ENCODE measurements around the gene TBC1D8. TPM values are rescaled to one million over a fixed set of nuclear protein-coding genes. Genes with fewer than 3 reads are reported as not detected.

Gene TBC1D8
- total and polyA plus RNA-seq, 12 donors = 7.6 to 17.2 (median 10.8) TPM

GRCh38 chr2:100976645-100977391 is 174.4 kb downstream of the TBC1D8 start:
- no peaks in the 10 kb centered on the region for H3K36me3 ChIP-seq (replicated peaks in 1 of 2)
- no peak for DNase-seq
- no peaks in the 10 kb centered on the region for H3K4me1 ChIP-seq (replicated peaks in 1 of 2)
- no peak overlapping the region for H3K27ac ChIP-seq
- no peak overlapping the region for H3K4me3 ChIP-seq
- no peaks in the 10 kb centered on the region for H3K27me3 ChIP-seq
- no peak for TF ChIP-seq CTCF (IDR thresholded peaks at IDR 0.05)
- TF ChIP-seq POLR2A (IDR thresholded peaks at IDR 0.05) = no peak
- no peaks in the 10 kb centered on the region for H3K9me3 ChIP-seq (replicated peaks in 1 of 3)
- intact Hi-C loops (cut with DNase I) = loop anchor here (10.0 kb wide), 2 partner anchors 82 to 152 kb away; partner anchors contain the start of gene NPAS2 (in 1 of the 2)
- 86 to 92% (median 89%) methylated on average over 18 to 19 of the region's 19 CpGs for WGBS, 4 donors

- no peak overlapping the region for H3K27ac ChIP-seq
- DNase-seq = no peak
- no peak for TF ChIP-seq POLR2A (IDR thresholded peaks at IDR 0.05)
- TF ChIP-seq CTCF (IDR thresholded peaks at IDR 0.05) = no peak
- no peaks in the 10 kb centered on the region for H3K27me3 ChIP-seq
- 84 to 93% (median 87%) methylated on average over 5 to 6 of the region's 6 CpGs; no CpG with 5 or more reads in 1 of the 4 donors for WGBS, 4 donors
- no peaks in the 10 kb centered on the region for H3K36me3 ChIP-seq (replicated peaks in 1 of 2)
- H3K4me3 ChIP-seq = no peak overlapping the region
- intact Hi-C loops (cut with DNase I) = loop anchor here (10.0 kb wide), 2 partner anchors 81 to 151 kb away; partner anchors contain the start of gene NPAS2 (in 1 of the 2)
- H3K9me3 ChIP-seq (replicated peaks in 1 of 3) = no peaks in the 10 kb centered on the region
- H3K4me1 ChIP-seq (replicated peaks in 1 of 2) = no peaks in the 10 kb centered on the region
Observed at GRCh38 chr2:100976061-100976460, 175.1 kb downstream of the TBC1D8 start.

- Histone ChIP-seq H3K4me3 (no peak overlapping the region), H3K27me3 (no peaks in the 10 kb centered on the region), H3K27ac (no peak overlapping the region), H3K4me1 (replicated peaks in 1 of 2) (no peaks in the 10 kb centered on the region), H3K36me3 (replicated peaks in 1 of 2) (no peaks in the 10 kb centered on the region), H3K9me3 (replicated peaks in 1 of 3) (no peaks in the 10 kb centered on the region)
- no peak for DNase-seq
- 92 to 100% (median 93%) methylated on average over 4 to 7 of the region's 7 CpGs for WGBS, 4 donors
- intact Hi-C loops (cut with DNase I) = loop anchor here (10.0 kb wide), 2 partner anchors 81 to 151 kb away; partner anchors contain the start of gene NPAS2 (in 1 of the 2)
- TF ChIP-seq CTCF (IDR thresholded peaks at IDR 0.05) = no peak
- no peak for TF ChIP-seq POLR2A (IDR thresholded peaks at IDR 0.05)
Observed at GRCh38 chr2:100975521-100975785, 175.7 kb downstream of the TBC1D8 start.

GRCh38 chr2:100974712-100975520 is 176.3 kb downstream of the TBC1D8 start:
- H3K27ac ChIP-seq = no peak overlapping the region
- H3K27me3 ChIP-seq = no peaks in the 10 kb centered on the region
- no peaks in the 10 kb centered on the region for H3K4me1 ChIP-seq (replicated peaks in 1 of 2)
- no peak for DNase-seq
- H3K4me3 ChIP-seq = no peak overlapping the region
- intact Hi-C loops (cut with DNase I) = loop anchor here (10.0 kb wide), 2 partner anchors 80 to 150 kb away; partner anchors contain the start of gene NPAS2 (in 1 of the 2)
- no peaks in the 10 kb centered on the region for H3K36me3 ChIP-seq (replicated peaks in 1 of 2)
- no peaks in the 10 kb centered on the region for H3K9me3 ChIP-seq (replicated peaks in 1 of 3)
- TF ChIP-seq POLR2A (IDR thresholded peaks at IDR 0.05) (no peak), CTCF (IDR thresholded peaks at IDR 0.05) (no peak)
- 92 to 97% (median 95%) methylated on average over 16 to 22 of the region's 22 CpGs for WGBS, 4 donors
